ENCODE measurements around the gene PLA2G6.

Gene PLA2G6

GRCh38 chr22:38223289-38223960, 41.8 kb upstream of the PLA2G6 start:
- ChIA-PET CTCF (no interaction called here), POLR2A (no interaction called here)
- H3K27ac ChIP-seq (ENCODE audit: extremely low read depth, low read depth, low read length), result no peak overlapping the region

DNA sequence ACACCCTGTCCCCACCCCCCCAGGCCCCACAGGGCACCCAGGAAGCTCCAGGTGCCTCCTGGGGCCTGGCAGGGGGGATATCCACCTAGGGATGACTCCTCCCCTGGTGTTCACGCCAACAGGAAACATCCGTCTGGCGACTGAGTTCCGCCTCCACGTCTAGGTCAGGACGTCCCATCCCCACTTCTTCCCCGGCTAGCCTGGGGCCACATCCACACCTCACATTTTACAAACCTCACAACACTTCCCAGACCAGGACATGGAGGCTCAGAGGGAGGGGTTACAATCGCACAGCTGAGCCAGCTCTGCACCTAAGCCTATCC, 41.1 kb upstream of the PLA2G6 start:
- ChIA-PET POLR2A (no interaction called here), CTCF (interaction anchor here (0.5 kb wide), 2 partner anchors 48 to 577 kb away, joined by 3 read pairs; no protein-coding TSS in a partner anchor)
- H3K4me3 ChIP-seq (ENCODE audit: low read depth, low read length), result no peak overlapping the region
- H3K36me3 ChIP-seq (ENCODE audit: control insufficient read depth in 2 of 2, insufficient read depth in 1 of 2, low read length in 2 of 2), result peaks cover 4 to 70% of the 10 kb centered on the region in 2 experiments; a peak in 2 of 3 replicates
- H3K4me1 ChIP-seq (ENCODE audit: control insufficient read depth, insufficient read depth, low read length), result no peaks in the 10 kb centered on the region
- TF ChIP-seq ZSCAN30 (tag by site-specific recombination; IDR thresholded peaks at IDR 0.05) (no peak), GLIS2 (tag by site-specific recombination; IDR thresholded peaks at IDR 0.05) (peak; percentile 32; the same call in 1 of the 2 replicates), ZNF274 (IDR thresholded peaks at IDR 0.05; ENCODE audit: low read length) (no peak), ZNF274 (tag by site-specific recombination; IDR thresholded peaks at IDR 0.05; ENCODE audit: borderline replicate concordance) (no peak), SP2 (tag by site-specific recombination; IDR thresholded peaks at IDR 0.05) (peak; percentile 10; the same call in 1 of the 2 replicates), GLIS1 (tag by site-specific recombination; IDR thresholded peaks at IDR 0.05) (peak; percentile 62)
- H3K27ac ChIP-seq (ENCODE audit: extremely low read depth, low read depth, low read length), result no peak overlapping the region
- H3K9me3 ChIP-seq (ENCODE audit: control insufficient read depth, insufficient read depth, low read depth, low read length), result no peaks in the 10 kb centered on the region

More at GRCh38 chr22:38223289-38223960, 41.8 kb upstream of the PLA2G6 start:
- no peaks in the 10 kb centered on the region for H3K9me3 ChIP-seq (ENCODE audit: control insufficient read depth, insufficient read depth, low read depth, low read length)
- H3K4me1 ChIP-seq (ENCODE audit: control insufficient read depth, insufficient read depth, low read length), result no peaks in the 10 kb centered on the region
- peaks cover 4 to 77% of the 10 kb centered on the region in 2 experiments; a peak in 2 of 3 replicates for H3K36me3 ChIP-seq (ENCODE audit: control insufficient read depth in 2 of 2, insufficient read depth in 1 of 2, low read length in 2 of 2)
- H3K4me3 ChIP-seq (ENCODE audit: low read depth, low read length), result no peak overlapping the region
- TF ChIP-seq ZNF138 (tag by site-specific recombination; IDR thresholded peaks at IDR 0.05; ENCODE audit: borderline replicate concordance), result no peak
- TF ChIP-seq, protein P1, sequence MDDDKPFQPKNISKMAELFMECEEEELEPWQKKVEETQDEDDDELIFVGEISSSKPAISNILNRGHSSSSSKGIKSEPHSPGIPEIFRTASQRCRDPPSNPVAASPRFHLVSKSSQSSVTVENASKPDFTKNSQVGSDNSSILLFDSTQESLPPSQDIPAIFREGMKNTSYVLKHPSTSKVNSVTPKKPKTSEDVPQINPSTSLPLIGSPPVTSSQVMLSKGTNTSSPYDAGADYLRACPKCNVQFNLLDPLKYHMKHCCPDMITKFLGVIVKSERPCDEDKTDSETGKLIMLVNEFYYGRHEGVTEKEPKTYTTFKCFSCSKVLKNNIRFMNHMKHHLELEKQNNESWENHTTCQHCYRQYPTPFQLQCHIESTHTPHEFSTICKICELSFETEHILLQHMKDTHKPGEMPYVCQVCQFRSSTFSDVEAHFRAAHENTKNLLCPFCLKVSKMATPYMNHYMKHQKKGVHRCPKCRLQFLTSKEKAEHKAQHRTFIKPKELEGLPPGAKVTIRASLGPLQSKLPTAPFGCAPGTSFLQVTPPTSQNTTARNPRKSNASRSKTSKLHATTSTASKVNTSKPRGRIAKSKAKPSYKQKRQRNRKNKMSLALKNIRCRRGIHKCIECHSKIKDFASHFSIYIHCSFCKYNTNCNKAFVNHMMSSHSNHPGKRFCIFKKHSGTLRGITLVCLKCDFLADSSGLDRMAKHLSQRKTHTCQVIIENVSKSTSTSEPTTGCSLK (tag by site-specific recombination; IDR thresholded peaks at IDR 0.05), result no peak
- no peak for TF ChIP-seq ZNF830 (tag by site-specific recombination; IDR thresholded peaks at IDR 0.05; ENCODE audit: low read depth)
- TF ChIP-seq TCF7L2 (IDR thresholded peaks at IDR 0.05; ENCODE audit: borderline replicate concordance, low read depth, low read length), result no peak
- no peak for TF ChIP-seq HOXC10 (CRISPR knock-in tag; IDR thresholded peaks at IDR 0.05)
- TF ChIP-seq MZF1 (tag by site-specific recombination; IDR thresholded peaks at IDR 0.05; ENCODE audit: borderline replicate concordance), result no peak
- no peak for TF ChIP-seq AEBP2 (tag by site-specific recombination; IDR thresholded peaks at IDR 0.05; ENCODE audit: borderline replicate concordance)
- no peak for TF ChIP-seq ZNF404 (tag by site-specific recombination; IDR thresholded peaks at IDR 0.05)
- TF ChIP-seq ZNF600 (tag by site-specific recombination; IDR thresholded peaks at IDR 0.05), result 0 out of 2 replicates have a peak, but pooled peaks have one; percentile 24
- TF ChIP-seq EGR2 (tag by site-specific recombination; IDR thresholded peaks at IDR 0.05; ENCODE audit: low read depth), result peak; percentile 21; the same call in 1 of the 2 replicates
- TF ChIP-seq ZNF777 (tag by site-specific recombination; IDR thresholded peaks at IDR 0.05; ENCODE audit: borderline replicate concordance), result no peak
- TF ChIP-seq GLIS1 (tag by site-specific recombination; IDR thresholded peaks at IDR 0.05), result peak; percentile 15; the same call in 1 of the 2 replicates
- no peak for TF ChIP-seq ZNF621 (tag by site-specific recombination; IDR thresholded peaks at IDR 0.05)
- no peak for TF ChIP-seq ZNF140 (tag by site-specific recombination; IDR thresholded peaks at IDR 0.05)
- TF ChIP-seq MYNN (tag by site-specific recombination; IDR thresholded peaks at IDR 0.05; ENCODE audit: borderline replicate concordance), result no peak
- TF ChIP-seq SCRT2 (tag by site-specific recombination; IDR thresholded peaks at IDR 0.05), result no peak
- no peak for TF ChIP-seq ZNF654 (tag by site-specific recombination; IDR thresholded peaks at IDR 0.05; ENCODE audit: low read depth)
- no peak for TF ChIP-seq RBAK (tag by site-specific recombination; IDR thresholded peaks at IDR 0.05)
- no peak for TF ChIP-seq ZIC2 (tag by site-specific recombination; IDR thresholded peaks at IDR 0.05)
- no peak for TF ChIP-seq OVOL3 (tag by site-specific recombination; IDR thresholded peaks at IDR 0.05)
